ENCODE data around the gene PCYOX1L.

- TF ChIP-seq TCF4 (CRISPR knock-in tag; IDR thresholded peaks at IDR 0.05; ENCODE audit: borderline replicate concordance) (no peak), ARNTL (CRISPR knock-in tag; IDR thresholded peaks at IDR 0.05; ENCODE audit: borderline replicate concordance, low read depth) (no peak), TSHZ2 (CRISPR knock-in tag; IDR thresholded peaks at IDR 0.05) (no peak), PPARA (CRISPR knock-in tag; IDR thresholded peaks at IDR 0.05; ENCODE audit: borderline replicate concordance) (no peak), ZFP30 (CRISPR knock-in tag; IDR thresholded peaks at IDR 0.05) (no peak), ISL1 (CRISPR knock-in tag; IDR thresholded peaks at IDR 0.05) (no peak), GLIS3 (CRISPR knock-in tag; IDR thresholded peaks at IDR 0.05) (no peak), BACH2 (CRISPR knock-in tag; IDR thresholded peaks at IDR 0.05; ENCODE audit: borderline replicate concordance) (no peak), PATZ1 (CRISPR knock-in tag; IDR thresholded peaks at IDR 0.05; ENCODE audit: borderline replicate concordance) (no peak), ESRRG (CRISPR knock-in tag; IDR thresholded peaks at IDR 0.05) (no peak), CSDC2 (CRISPR knock-in tag; IDR thresholded peaks at IDR 0.05) (no peak), ZNF8 (CRISPR knock-in tag; IDR thresholded peaks at IDR 0.05) (no peak)
These were observed 42.1 kb upstream of the PCYOX1L start for GRCh38 chr5:149315753-149316152.

Measured in SK-N-SH treated with all-trans-retinoic acid at 6 μM for 48 hours (cell line).